PC-3 (cell line): ENCODE data around the gene MYOF. TPM values are rescaled to one million over a fixed set of nuclear protein-coding genes. Genes with fewer than 3 reads are reported as not detected.

Experiments
- ATAC-seq: fragments of 200-7000 bp; cut with Tn5 transposase; 2 replicates; pipeline ENCODE4 v1.9.1; 2020; ENCODE audit warnings: mild to moderate bottlenecking, moderate library complexity
- BruUV-seq: library from RNA; stranded (reverse); fragments of 400-500 nt; replicated peaks from 2 replicates; lab custom pipeline; 2021; lab: Mats Ljungman, UMichigan
- CTCF ChIA-PET: fragments of 300-600 bp; sonication (Branson Sonifier 250); formaldehyde crosslinking; loops from one replicate; lab custom pipeline; 2022; ENCODE audit warnings: antibody characterized with exemption; lab: Charles Lee
- POLR2A ChIA-PET: fragments of 300-600 bp; sonication (Branson Sonifier 250); formaldehyde crosslinking; loops from one replicate; lab custom pipeline; 2022; ENCODE audit warnings: antibody characterized with exemption; ENCODE audit not compliant: unreplicated experiment; lab: Charles Lee
- DNase-seq: peaks from one replicate; pipeline ENCODE4 v3.0.0-alpha.2; 2015
- H2AFZ ChIP-seq: fragments of 300-600 bp; sonication (generic); 2 replicates; pipeline ENCODE4 v1.6.0; 2016; ENCODE audit warnings: antibody characterized with exemption, low read length
- H3F3A ChIP-seq: fragments of 300-600 bp; sonication (generic); one replicate; pipeline ENCODE4 v1.6.0; 2017; ENCODE audit warnings: antibody characterized with exemption, low read length, control low read depth, mild to moderate bottlenecking; ENCODE audit not compliant: unreplicated experiment
- H3K27ac ChIP-seq: fragments of 300-600 bp; sonication (generic); 2 replicates; pipeline ENCODE4 v1.5.1; 2016; ENCODE audit warnings: mild to moderate bottlenecking, low read length
- H3K27me3 ChIP-seq: fragments of 300-600 bp; sonication (generic); 2 replicates; pipeline ENCODE4 v1.6.1; 2016; ENCODE audit warnings: low read length, mixed read lengths
- H3K36me3 ChIP-seq: fragments of 300-600 bp; sonication (generic); 2 replicates; pipeline ENCODE4 v1.6.1; 2016; ENCODE audit warnings: low read depth, mixed run types, low read length, mixed read lengths
- H3K4me1 ChIP-seq: fragments of 300-600 bp; sonication (generic); 2 replicates; pipeline ENCODE4 v1.5.1; 2016; ENCODE audit warnings: low read length; ENCODE audit not compliant: insufficient read depth
- H3K4me2 ChIP-seq: fragments of 300-600 bp; sonication (generic); 2 replicates; pipeline ENCODE4 v1.6.0; 2016; ENCODE audit warnings: low read length
- H3K4me3 ChIP-seq: fragments of 300-600 bp; sonication (generic); 2 replicates; pipeline ENCODE4 v1.5.1; 2016; ENCODE audit warnings: mild to moderate bottlenecking, low read length, mixed read lengths
- H3K79me2 ChIP-seq: fragments of 300-600 bp; sonication (generic); 2 replicates; pipeline ENCODE4 v1.6.1; 2017; ENCODE audit warnings: low read length, mixed read lengths
- H3K9ac ChIP-seq: fragments of 300-600 bp; sonication (generic); 2 replicates; pipeline ENCODE4 v1.6.0; 2016; ENCODE audit warnings: mild to moderate bottlenecking, low read length
- H3K9me2 ChIP-seq: fragments of 300-600 bp; sonication (generic); replicated peaks from 2 replicates; pipeline ENCODE4 v1.6.1; 2016; ENCODE audit warnings: mixed run types, low read length, mixed read lengths
- H3K9me3 ChIP-seq: fragments of 300-600 bp; sonication (generic); 2 replicates; pipeline ENCODE4 v1.6.1; 2016; ENCODE audit warnings: low read length, mixed read lengths
- H4K20me1 ChIP-seq: fragments of 300-600 bp; sonication (generic); 2 replicates; pipeline ENCODE4 v1.6.1; 2016; ENCODE audit warnings: low read length, mixed read lengths
- EZH2 ChIP-seq: fragments of 300-600 bp; sonication (generic); IDR thresholded peaks from one replicate; pipeline ENCODE4 v1.6.1; 2017; ENCODE audit warnings: antibody characterized with exemption, mild to moderate bottlenecking, low read length; ENCODE audit not compliant: unreplicated experiment
- EZH2phosphoT487 ChIP-seq: fragments of 300-600 bp; sonication (generic); IDR thresholded peaks from 2 replicates; pipeline ENCODE4 v1.6.1; 2018; ENCODE audit warnings: mild to moderate bottlenecking, antibody characterized with exemption, low read length, borderline replicate concordance
- intact Hi-C: fragments of 100-400 bp; cut with micrococcal nuclease; formaldehyde crosslinking; loops from 2 replicates; pipeline ENCODE4 v1.9.0; 2023
- total RNA-seq: library from RNA; depleted of rRNA; stranded (reverse); fragments of >200 nt; gene quantifications from 2 replicates; pipeline ENCODE4 v1.2.3, GENCODE V29; 2014
- TF ChIP-seq, protein P1 (sequence below): fragments of 300-600 bp; sonication (generic); conservative IDR thresholded peaks from 2 replicates; pipeline ENCODE4 v1.5.1; 2017; ENCODE audit warnings: antibody characterized with exemption, low read depth, mild to moderate bottlenecking, low read length

The MYOF gene
- total RNA-seq, 1 experiment from 2014 or later = 174 TPM

DNA sequence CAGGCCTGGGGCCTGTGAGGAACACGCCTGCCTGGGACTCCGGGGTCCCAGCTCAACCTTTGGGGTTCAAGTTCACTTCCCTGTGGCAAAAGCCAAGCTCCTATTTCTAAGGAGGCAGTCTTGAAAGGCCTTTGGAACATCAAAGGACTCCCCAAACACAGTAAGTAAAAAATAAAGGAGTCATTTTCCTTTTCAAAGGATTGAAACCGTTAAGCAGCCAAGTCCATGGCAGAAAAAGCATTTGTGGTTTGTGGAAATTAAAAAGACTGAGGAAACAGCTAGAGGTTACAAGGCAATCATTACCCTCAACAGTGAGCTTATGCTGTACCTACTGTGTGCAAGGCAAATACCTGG is 200.8 kb downstream of the MYOF start:
- no peak overlapping the region for H3K4me3 ChIP-seq
- DNase-seq = no peak
- H3K4me2 ChIP-seq = no peak overlapping the region
- BruUV-seq = no TSS peak
- no peak overlapping the region for H2AFZ ChIP-seq
- no peak overlapping the region for H3K27ac ChIP-seq
- no peaks in the 10 kb centered on the region for H3F3A ChIP-seq
- ChIA-PET POLR2A (no interaction called here), CTCF (no interaction called here)
- H3K4me1 ChIP-seq = no peaks in the 10 kb centered on the region
- no peak overlapping the region for H3K9ac ChIP-seq
- no peaks in the 10 kb centered on the region for H3K27me3 ChIP-seq
- no peaks in the 10 kb centered on the region for H4K20me1 ChIP-seq
- no peaks in the 10 kb centered on the region for H3K9me3 ChIP-seq
- no peaks in the 10 kb centered on the region for H3K9me2 ChIP-seq
- intact Hi-C loops = no loop called here
- TF ChIP-seq, protein P1, sequence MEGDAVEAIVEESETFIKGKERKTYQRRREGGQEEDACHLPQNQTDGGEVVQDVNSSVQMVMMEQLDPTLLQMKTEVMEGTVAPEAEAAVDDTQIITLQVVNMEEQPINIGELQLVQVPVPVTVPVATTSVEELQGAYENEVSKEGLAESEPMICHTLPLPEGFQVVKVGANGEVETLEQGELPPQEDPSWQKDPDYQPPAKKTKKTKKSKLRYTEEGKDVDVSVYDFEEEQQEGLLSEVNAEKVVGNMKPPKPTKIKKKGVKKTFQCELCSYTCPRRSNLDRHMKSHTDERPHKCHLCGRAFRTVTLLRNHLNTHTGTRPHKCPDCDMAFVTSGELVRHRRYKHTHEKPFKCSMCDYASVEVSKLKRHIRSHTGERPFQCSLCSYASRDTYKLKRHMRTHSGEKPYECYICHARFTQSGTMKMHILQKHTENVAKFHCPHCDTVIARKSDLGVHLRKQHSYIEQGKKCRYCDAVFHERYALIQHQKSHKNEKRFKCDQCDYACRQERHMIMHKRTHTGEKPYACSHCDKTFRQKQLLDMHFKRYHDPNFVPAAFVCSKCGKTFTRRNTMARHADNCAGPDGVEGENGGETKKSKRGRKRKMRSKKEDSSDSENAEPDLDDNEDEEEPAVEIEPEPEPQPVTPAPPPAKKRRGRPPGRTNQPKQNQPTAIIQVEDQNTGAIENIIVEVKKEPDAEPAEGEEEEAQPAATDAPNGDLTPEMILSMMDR = no peak
- no peak for TF ChIP-seq EZH2
- no peak for TF ChIP-seq EZH2phosphoT487
- no peaks in the 10 kb centered on the region for H3K36me3 ChIP-seq
- no peak for ATAC-seq
- H3K79me2 ChIP-seq = no peaks in the 10 kb centered on the region

DNA sequence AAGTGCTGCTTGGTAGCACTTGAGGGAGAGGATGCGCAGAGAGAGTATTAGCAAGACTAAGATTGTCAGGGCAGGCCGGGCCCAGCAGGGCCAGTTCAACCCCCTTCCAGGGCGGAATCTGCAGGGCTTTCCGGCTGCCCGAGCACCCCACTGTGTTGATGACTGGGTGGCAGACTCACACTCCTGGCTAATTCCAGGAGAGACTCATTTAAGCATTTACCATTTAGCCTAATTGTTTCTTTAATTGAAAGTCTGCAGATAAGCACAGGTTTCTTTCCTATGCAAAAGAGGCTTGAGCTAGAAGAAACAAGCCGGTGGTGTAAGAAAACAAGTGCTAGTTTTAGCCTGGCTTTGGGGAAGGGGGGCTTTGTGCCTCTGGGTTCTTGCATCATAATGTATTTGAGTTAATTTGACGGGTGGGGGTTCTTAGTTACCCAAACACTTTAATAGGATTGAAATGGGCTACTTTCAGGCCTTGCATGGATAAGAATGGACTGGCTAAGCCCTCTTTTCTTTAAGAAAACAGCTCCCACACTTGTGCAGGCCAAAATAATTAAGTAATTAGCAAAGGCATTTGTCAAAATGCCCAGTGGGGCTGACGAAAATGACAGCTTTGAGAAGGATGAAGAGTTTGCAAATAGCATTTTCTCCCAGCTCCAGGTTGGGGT is 201.3 kb downstream of the MYOF start:
- no TSS peak for BruUV-seq
- H2AFZ ChIP-seq = no peak overlapping the region
- no peak overlapping the region for H3K27ac ChIP-seq
- ChIA-PET CTCF (no interaction called here), POLR2A (no interaction called here)
- TF ChIP-seq EZH2 = no peak
- TF ChIP-seq, protein P1 = no peak
- TF ChIP-seq EZH2phosphoT487 = no peak
- ATAC-seq (no peak), DNase-seq (no peak)
- no peaks in the 10 kb centered on the region for H3F3A ChIP-seq
- no peaks in the 10 kb centered on the region for H3K9me3 ChIP-seq
- H3K36me3 ChIP-seq = no peaks in the 10 kb centered on the region
- no peak overlapping the region for H3K4me3 ChIP-seq
- intact Hi-C loops = no loop called here
- no peaks in the 10 kb centered on the region for H3K27me3 ChIP-seq
- H3K4me2 ChIP-seq = no peak overlapping the region
- no peak overlapping the region for H3K9ac ChIP-seq
- no peaks in the 10 kb centered on the region for H3K79me2 ChIP-seq
- H3K4me1 ChIP-seq = no peaks in the 10 kb centered on the region
- H3K9me2 ChIP-seq = no peaks in the 10 kb centered on the region
- H4K20me1 ChIP-seq = no peaks in the 10 kb centered on the region

DNA sequence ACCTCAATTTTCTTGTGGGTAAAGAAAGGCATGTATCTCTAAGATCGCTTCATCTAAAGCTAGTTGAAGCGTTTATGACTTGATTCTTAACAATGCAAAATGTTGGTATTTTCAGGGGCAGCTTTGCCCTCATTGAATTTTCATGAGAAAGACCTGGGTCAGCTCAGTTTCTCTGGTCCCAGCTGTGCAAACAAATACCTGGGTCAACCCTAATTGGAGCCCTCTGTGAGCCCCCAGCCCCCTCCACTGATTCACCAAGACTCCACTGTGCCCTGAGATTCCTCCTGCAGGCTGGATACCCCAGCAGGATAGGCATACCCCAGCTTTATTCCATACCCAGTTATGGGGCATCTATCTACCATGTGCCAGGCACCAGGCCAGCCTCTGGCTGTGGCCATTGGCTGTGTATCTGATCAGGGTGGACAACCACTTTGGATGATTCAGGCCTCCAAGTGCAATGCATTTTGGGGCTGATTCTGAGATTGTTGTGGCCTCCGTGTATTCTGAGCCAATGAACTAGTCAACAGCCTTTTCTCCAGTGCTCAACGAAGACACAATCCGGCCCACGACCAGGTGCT is 201.9 kb downstream of the MYOF start:
- H3K9me2 ChIP-seq = no peaks in the 10 kb centered on the region
- intact Hi-C loops = no loop called here
- no peaks in the 10 kb centered on the region for H3K27me3 ChIP-seq
- no peak overlapping the region for H3K9ac ChIP-seq
- no peak for TF ChIP-seq EZH2
- TF ChIP-seq EZH2phosphoT487 = no peak
- TF ChIP-seq, protein P1 = no peak
- H3K4me1 ChIP-seq = no peaks in the 10 kb centered on the region
- ATAC-seq (no peak), DNase-seq (no peak)
- H2AFZ ChIP-seq = no peak overlapping the region
- H3K27ac ChIP-seq = no peak overlapping the region
- ChIA-PET CTCF (no interaction called here), POLR2A (no interaction called here)
- BruUV-seq = no TSS peak
- no peaks in the 10 kb centered on the region for H3F3A ChIP-seq
- no peaks in the 10 kb centered on the region for H4K20me1 ChIP-seq
- no peaks in the 10 kb centered on the region for H3K79me2 ChIP-seq
- H3K36me3 ChIP-seq = no peaks in the 10 kb centered on the region
- H3K4me2 ChIP-seq = no peak overlapping the region
- no peaks in the 10 kb centered on the region for H3K9me3 ChIP-seq
- no peak overlapping the region for H3K4me3 ChIP-seq
